Measurements from ENCODE around the gene UBTF.

The UBTF gene

DNA sequence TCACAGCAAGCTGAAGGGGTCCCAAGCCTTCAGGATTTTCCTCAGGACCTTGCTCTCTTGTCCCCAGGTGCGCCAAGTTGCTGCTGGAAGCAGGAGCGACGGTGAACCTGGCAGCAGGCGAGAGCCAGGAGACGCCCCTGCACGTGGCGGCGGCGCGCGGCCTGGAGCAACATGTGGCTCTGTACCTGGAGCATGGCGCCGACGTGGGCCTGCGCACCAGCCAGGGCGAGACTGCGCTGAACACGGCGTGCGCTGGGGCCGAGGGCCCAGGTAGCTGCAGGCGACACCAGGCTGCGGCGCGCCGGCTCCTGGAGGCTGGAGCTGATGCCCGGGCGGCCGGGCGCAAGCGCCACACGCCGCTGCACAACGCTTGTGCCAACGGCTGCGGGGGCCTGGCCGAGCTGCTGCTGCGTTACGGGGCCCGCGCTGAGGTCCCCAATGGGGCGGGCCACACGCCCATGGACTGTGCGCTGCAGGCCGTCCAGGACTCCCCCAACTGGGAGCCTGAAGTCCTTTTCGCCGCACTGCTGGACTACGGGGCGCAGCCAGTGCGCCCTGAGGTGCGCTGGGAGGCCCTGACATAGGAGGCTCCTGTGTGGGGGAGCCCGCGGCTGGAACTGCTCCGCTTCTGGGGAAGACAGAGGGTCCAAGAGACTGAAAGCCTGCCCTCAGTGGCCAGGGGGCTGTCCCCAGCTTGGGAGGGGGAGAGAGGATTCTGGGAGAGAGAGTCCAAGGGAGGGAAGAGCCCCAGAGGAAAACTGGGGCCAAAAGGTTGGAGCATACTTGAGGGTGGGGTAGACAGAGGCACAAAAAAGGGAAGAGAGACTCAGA lies 42.6 kb downstream of the UBTF start:
- no peak for DNase-seq (ENCODE audit: low read depth)
- no peak overlapping the region for H3K4me3 ChIP-seq (ENCODE audit: low read length)
- TF ChIP-seq, protein P1, sequence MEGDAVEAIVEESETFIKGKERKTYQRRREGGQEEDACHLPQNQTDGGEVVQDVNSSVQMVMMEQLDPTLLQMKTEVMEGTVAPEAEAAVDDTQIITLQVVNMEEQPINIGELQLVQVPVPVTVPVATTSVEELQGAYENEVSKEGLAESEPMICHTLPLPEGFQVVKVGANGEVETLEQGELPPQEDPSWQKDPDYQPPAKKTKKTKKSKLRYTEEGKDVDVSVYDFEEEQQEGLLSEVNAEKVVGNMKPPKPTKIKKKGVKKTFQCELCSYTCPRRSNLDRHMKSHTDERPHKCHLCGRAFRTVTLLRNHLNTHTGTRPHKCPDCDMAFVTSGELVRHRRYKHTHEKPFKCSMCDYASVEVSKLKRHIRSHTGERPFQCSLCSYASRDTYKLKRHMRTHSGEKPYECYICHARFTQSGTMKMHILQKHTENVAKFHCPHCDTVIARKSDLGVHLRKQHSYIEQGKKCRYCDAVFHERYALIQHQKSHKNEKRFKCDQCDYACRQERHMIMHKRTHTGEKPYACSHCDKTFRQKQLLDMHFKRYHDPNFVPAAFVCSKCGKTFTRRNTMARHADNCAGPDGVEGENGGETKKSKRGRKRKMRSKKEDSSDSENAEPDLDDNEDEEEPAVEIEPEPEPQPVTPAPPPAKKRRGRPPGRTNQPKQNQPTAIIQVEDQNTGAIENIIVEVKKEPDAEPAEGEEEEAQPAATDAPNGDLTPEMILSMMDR (conservative IDR thresholded peaks at IDR 0.05; ENCODE audit: low read length): no peak

DNA sequence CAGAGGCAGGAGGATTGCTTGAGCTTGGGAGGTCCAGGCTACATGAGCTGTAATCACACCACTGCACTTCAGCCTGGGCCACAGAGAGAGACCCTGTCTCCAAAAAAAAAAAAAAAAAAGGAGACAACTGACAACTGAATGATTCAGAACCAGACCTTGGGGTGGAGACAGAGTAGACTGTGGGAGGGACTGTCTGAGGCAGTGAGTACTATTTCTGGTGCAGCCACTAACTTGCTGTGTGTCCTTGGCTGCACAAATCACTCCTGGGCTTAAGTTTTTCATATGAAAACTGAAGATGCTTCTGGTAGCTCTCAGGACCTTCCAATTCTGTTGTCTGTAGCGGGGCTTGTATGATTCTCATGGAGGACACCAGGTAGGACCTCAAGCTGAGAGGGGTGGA lies 43.2 kb downstream of the UBTF start:
- no peak for DNase-seq (ENCODE audit: low read depth)
- TF ChIP-seq, protein P1 (conservative IDR thresholded peaks at IDR 0.05; ENCODE audit: low read length): no peak
- H3K4me3 ChIP-seq (ENCODE audit: low read length): no peak overlapping the region

- no peak overlapping the region for H3K4me3 ChIP-seq (ENCODE audit: low read length)
- no peak for DNase-seq (ENCODE audit: low read depth)
- TF ChIP-seq, protein P1 (conservative IDR thresholded peaks at IDR 0.05; ENCODE audit: low read length): no peak
Measured at GRCh38 chr17:44174427-44174826, 45.0 kb downstream of the UBTF start.

GRCh38 chr17:44171931-44172455 lies 47.5 kb downstream of the UBTF start:
- TF ChIP-seq, protein P1 (conservative IDR thresholded peaks at IDR 0.05; ENCODE audit: low read length): no peak
- DNase-seq (ENCODE audit: low read depth): no peak
- no peak overlapping the region for H3K4me3 ChIP-seq (ENCODE audit: low read length)

DNA sequence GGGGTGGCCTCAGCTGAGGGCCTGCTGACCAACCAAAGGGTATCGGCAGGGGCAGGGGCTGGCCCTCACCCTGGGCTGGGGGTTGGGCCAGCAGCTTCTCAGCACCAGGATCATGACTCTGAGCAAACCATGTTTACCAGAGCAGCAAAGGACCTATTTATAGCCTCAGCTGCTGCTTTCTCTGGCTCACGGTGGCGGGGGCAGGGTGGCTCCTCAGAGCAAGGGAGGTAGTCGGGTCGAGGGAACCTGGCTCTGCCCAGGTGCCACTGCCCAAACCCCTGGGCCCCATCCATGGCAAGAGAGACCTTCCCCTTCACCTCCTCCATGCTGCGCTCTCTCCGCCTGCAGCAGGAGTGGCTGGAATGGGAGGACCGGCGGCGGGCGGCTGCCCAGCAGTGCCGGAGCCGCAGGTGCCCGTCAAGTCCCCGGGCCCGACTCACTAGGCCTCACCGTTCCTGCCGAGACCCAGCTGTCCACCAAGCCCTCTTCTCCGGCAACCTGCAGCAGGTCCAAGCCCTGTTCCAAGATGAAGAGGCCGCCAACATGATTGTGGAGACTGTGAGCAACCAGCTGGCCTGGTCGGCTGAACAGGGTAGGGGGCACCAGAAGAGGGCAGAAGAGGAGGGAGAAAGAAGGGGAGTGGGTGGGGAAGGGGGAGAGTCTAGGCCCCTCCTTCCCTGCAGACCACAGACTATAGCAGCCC lies 48.8 kb downstream of the UBTF start, which contains the start of gene ASB16:
Gene ASB16 (plus strand): TSS at position 206 of the 703 bp plus-strand sequence. CDS start 86 bp downstream, at position 292.
- DNase-seq (ENCODE audit: low read depth): peak; percentile 25
- H3K4me3 ChIP-seq (ENCODE audit: low read length): peak within 1 kb of the TSS; percentile 20; the same call in 1 of the 2 replicates

DNA sequence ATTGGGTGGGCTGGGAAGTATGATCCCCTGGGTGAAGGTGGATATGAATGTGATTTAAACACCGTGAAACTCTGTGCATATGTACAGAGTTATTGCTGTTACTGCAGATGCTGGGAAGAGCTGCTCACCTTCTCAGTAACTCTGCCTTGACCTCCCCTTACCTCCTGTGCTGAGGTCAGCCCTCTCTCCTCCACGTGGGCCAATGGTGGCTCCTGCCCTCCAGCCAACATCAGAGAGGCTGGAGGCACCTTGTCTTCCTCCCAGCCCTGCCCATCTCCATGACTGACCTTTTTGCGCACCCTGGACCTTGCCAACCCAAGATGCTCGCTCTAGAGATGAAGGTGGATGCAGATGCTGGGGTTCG lies 49.4 kb downstream of the UBTF start:
- DNase-seq (ENCODE audit: low read depth): no peak
- TF ChIP-seq, protein P1 (conservative IDR thresholded peaks at IDR 0.05; ENCODE audit: low read length): no peak
- H3K4me3 ChIP-seq (ENCODE audit: low read length): no peak overlapping the region

More for the DNA sequence above, 48.8 kb downstream of the UBTF start, which contains the start of gene ASB16:
- TF ChIP-seq, protein P1 (conservative IDR thresholded peaks at IDR 0.05; ENCODE audit: low read length): no peak

Measured in AG10803 (cell line).